ENCODE data around the gene FGF8. TPM values are rescaled to one million over a fixed set of nuclear protein-coding genes. Genes with fewer than 3 reads are reported as not detected.

Gene FGF8
- total and polyA plus RNA-seq, 9 of the 15 experiments (the other 6 are each of a cell fraction or from before 2014, with no cell fraction given) = 0.13 to 0.82 (median 0.37) TPM; not detected in 5

- in situ Hi-C loops (cut with MboI) (loop anchor here (5.0 kb wide), 1 partner anchor 172 kb away; no protein-coding TSS in a partner anchor), intact Hi-C loops (cut with micrococcal nuclease) (loop anchor here (5.0 kb wide), 2 partner anchors 293 to 567 kb away; no protein-coding TSS in a partner anchor)
- H3K9ac ChIP-seq (ENCODE audit: insufficient read depth in 1 of 2, low read depth in 2 of 2, low read length in 2 of 2) = no peak overlapping the region
- FAIRE-seq = no peak
- H3K9me3 ChIP-seq (replicated peaks; ENCODE audit: control insufficient read depth, insufficient read depth, low read depth, low read length) = no peaks in the 10 kb centered on the region
- no peaks in the 10 kb centered on the region for H3K27me3 ChIP-seq (ENCODE audit: control insufficient read depth in 2 of 2, insufficient read depth in 2 of 2, low read length in 2 of 2)
- no peak overlapping the region for H3K4me3 ChIP-seq
- ChIA-PET CTCF (ENCODE audit: low intra/inter-chr PET ratio) (interaction anchor here (1.1 to 2.6 kb wide), 2 partner anchors 177 to 565 kb away, joined by 5 to 32 read pairs; no protein-coding TSS in a partner anchor), POLR2A (no interaction called here)
- H4K20me1 ChIP-seq (replicated peaks; ENCODE audit: control insufficient read depth, insufficient read depth, low read length) = peaks cover 11% of the 10 kb centered on the region
- H2AFZ ChIP-seq (ENCODE audit: low read depth, low read length) = no peak overlapping the region
- no peaks in the 10 kb centered on the region for H3K9me1 ChIP-seq (ENCODE audit: control insufficient read depth, insufficient read depth, low read length)
- WGBS (ENCODE audit: insufficient coverage, low coverage, missing lambda C conversion rate) = 96% methylated on average over 8 of the region's 51 CpGs
- peaks cover 15 to 57% of the 10 kb centered on the region in 2 experiments for H3K4me1 ChIP-seq (replicated peaks in 1 of 2; ENCODE audit: control insufficient read depth in 2 of 2, insufficient read depth in 2 of 2, low read length in 2 of 2)
- peaks cover 21% of the 10 kb centered on the region for H3K79me2 ChIP-seq (ENCODE audit: control insufficient read depth, insufficient read depth, low read length)
- TF ChIP-seq MTA3 (IDR thresholded peaks at IDR 0.05; ENCODE audit: borderline replicate concordance) = no peak
- TF ChIP-seq RBFOX2 (IDR thresholded peaks at IDR 0.05; ENCODE audit: low read depth, low read length) = peak; percentile 18; the same call in 1 of the 2 replicates
- TF ChIP-seq, protein P1, sequence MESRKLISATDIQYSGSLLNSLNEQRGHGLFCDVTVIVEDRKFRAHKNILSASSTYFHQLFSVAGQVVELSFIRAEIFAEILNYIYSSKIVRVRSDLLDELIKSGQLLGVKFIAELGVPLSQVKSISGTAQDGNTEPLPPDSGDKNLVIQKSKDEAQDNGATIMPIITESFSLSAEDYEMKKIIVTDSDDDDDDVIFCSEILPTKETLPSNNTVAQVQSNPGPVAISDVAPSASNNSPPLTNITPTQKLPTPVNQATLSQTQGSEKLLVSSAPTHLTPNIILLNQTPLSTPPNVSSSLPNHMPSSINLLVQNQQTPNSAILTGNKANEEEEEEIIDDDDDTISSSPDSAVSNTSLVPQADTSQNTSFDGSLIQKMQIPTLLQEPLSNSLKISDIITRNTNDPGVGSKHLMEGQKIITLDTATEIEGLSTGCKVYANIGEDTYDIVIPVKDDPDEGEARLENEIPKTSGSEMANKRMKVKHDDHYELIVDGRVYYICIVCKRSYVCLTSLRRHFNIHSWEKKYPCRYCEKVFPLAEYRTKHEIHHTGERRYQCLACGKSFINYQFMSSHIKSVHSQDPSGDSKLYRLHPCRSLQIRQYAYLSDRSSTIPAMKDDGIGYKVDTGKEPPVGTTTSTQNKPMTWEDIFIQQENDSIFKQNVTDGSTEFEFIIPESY (CRISPR knock-in tag; IDR thresholded peaks at IDR 0.05) = peak; percentile 99
- no peak overlapping the region for H3K4me2 ChIP-seq (ENCODE audit: insufficient read depth, low read length)
- BruUV-seq (replicated peaks) = no TSS peak
- DNase-seq (ENCODE audit: extremely low read depth in 1 of 4, low spot score in 3 of 4) = no peak
- no peak for ATAC-seq
- H3K36me3 ChIP-seq (ENCODE audit: control insufficient read depth, insufficient read depth, low read length) = peaks cover 25% of the 10 kb centered on the region; the same call in 2 of the 3 replicates
- no peak overlapping the region for H3K27ac ChIP-seq (ENCODE audit: extremely low read depth, low read depth, low read length)
These were observed 3.8 kb upstream of the FGF8 start for GRCh38 chr10:101779544-101780186.

Measured in K562 (cell line).